H1 (cell line): ENCODE measurements around the gene KNDC1. TPM values are rescaled to one million over a fixed set of nuclear protein-coding genes. Genes with fewer than 3 reads are reported as not detected.

Experiments used
- FOSL1 ChIP-seq: IDR thresholded peaks from 2 replicates; pipeline ENCODE4 v1.6.1; 2011; ENCODE audit warnings: mild to moderate bottlenecking, low read depth, low read length, moderate library complexity; ENCODE audit not compliant: insufficient read depth
- JUN ChIP-seq: IDR thresholded peaks from 2 replicates; pipeline ENCODE4 v1.6.1; 2011; ENCODE audit warnings: low read depth, mild to moderate bottlenecking, improper control_type of control experiment, low read length
- SIN3A ChIP-seq, 2 experiments: IDR thresholded peaks in 1 of 2; conservative IDR thresholded peaks in 1 of 2; 2 replicates each; pipeline ENCODE4 v1.6.1; 2011 to 2012; ENCODE audit warnings: low read length in 2 of 2, improper control_type of control experiment in 1 of 2, low read depth in 1 of 2, mild to moderate bottlenecking in 1 of 2
- SIX5 ChIP-seq: IDR thresholded peaks from 2 replicates; pipeline ENCODE4 v1.6.1; 2011; ENCODE audit warnings: mild to moderate bottlenecking, low read depth, low read length
- TCF12 ChIP-seq: IDR thresholded peaks from 2 replicates; pipeline ENCODE4 v1.6.1; 2011; ENCODE audit warnings: low read depth, mild to moderate bottlenecking, low read length
- polyA plus RNA-seq, 7 experiments: library from polyadenylated mRNA; depleted of rRNA in 3 of 7; stranded (reverse) in 5 of 7; unstranded in 2 of 7; fragments of >200 nt in 5 of 7; fragments of 200-250 nt in 2 of 7; gene quantifications; 1 replicate in 5 of 7; 2 replicates in 1 of 7; 4 replicates in 1 of 7; pipeline versions ENCODE4 v1.2.1 to v1.2.3, GENCODE V29; 2011 to 2013; ENCODE audit warnings: missing spikeins in 2 of 7, mixed read lengths in 2 of 7
- total RNA-seq: library from RNA; stranded (reverse); fragmentation: NEBNext Ultra II Directional; extraction: Animal tissue kit (Norgen Biotek cat#: 25700); gene quantifications from 2 replicates; pipeline ENCODE4 v1.2.1, GENCODE V29; 2021

KNDC1 gene
- total and polyA plus RNA-seq, 2 of the 8 experiments (the other 6 are each of a cell fraction or from before 2014, with no cell fraction given): 7.5 to 16.7 TPM

DNA sequence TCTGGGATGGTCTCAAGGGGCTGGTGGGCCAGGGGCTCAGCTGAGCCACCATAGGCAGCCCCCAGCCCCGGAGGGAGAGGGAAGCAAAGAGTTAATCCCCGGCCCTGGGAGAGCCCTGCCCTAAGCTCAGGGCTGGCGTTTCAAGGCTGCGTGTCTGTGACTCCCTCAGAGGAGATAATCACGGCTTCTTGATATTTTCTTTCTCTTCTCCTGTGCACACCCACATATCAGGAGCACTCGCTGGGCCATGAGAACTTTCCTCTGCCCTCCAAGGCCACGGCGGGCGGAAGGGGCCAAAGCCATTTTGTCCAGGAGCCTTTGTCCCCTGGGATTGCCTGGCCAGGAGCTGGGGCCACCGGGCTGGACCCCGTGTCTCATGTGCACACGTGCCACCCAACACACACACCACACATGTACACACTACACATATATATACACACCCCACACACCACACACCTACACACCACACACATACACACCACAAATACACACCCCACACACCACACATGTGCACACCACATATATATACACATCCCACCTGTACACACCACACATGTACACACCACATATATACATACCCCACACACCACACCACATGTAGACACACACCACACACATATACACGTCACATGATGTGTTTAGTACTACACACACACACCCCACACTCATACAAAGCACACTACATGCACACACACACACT lies 94.6 kb downstream of the KNDC1 start (continued):
- TF ChIP-seq JUN (no peak), SIN3A (conservative IDR thresholded peaks at IDR 0.05 in 1 of 2, IDR thresholded peaks at IDR 0.05 in 1 of 2; ENCODE audit: low read depth in 1 of 2, low read length in 2 of 2) (no peak), FOSL1 (no peak), SIX5 (no peak), TCF12 (no peak)
- TF ChIP-seq, all 59 proteins: peak for 0
